ENCODE data around the gene IL17RA. TPM values are rescaled to one million over a fixed set of nuclear protein-coding genes. Genes with fewer than 3 reads are reported as not detected.

IL17RA gene
- total RNA-seq, 1 donor from 2014 or later, result 11.8 TPM

- Mint-ChIP-seq H3K27me3 (ENCODE audit: low read depth) (peaks cover 5% of the 10 kb centered on the region), H3K9me3 (no peaks in the 10 kb centered on the region), H3K4me1 (no peaks in the 10 kb centered on the region), H3K27ac (no peak overlapping the region), H3K36me3 (no peaks in the 10 kb centered on the region), H3K4me3 (no peak overlapping the region)
- no peak for DNase-seq (ENCODE audit: low spot score in 2 of 2, unreplicated experiment in 2 of 2)
- TF ChIP-seq, protein P1, sequence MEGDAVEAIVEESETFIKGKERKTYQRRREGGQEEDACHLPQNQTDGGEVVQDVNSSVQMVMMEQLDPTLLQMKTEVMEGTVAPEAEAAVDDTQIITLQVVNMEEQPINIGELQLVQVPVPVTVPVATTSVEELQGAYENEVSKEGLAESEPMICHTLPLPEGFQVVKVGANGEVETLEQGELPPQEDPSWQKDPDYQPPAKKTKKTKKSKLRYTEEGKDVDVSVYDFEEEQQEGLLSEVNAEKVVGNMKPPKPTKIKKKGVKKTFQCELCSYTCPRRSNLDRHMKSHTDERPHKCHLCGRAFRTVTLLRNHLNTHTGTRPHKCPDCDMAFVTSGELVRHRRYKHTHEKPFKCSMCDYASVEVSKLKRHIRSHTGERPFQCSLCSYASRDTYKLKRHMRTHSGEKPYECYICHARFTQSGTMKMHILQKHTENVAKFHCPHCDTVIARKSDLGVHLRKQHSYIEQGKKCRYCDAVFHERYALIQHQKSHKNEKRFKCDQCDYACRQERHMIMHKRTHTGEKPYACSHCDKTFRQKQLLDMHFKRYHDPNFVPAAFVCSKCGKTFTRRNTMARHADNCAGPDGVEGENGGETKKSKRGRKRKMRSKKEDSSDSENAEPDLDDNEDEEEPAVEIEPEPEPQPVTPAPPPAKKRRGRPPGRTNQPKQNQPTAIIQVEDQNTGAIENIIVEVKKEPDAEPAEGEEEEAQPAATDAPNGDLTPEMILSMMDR (IDR thresholded peaks at IDR 0.05; ENCODE audit: unreplicated experiment), result no peak
Observed at GRCh38 chr22:17091851-17092250, 7.1 kb downstream of the IL17RA start.

- H3K36me3 Mint-ChIP-seq, result no peaks in the 10 kb centered on the region
- no peak overlapping the region for H3K4me3 Mint-ChIP-seq
- H3K4me1 Mint-ChIP-seq, result no peaks in the 10 kb centered on the region
- TF ChIP-seq, protein P1 (IDR thresholded peaks at IDR 0.05; ENCODE audit: unreplicated experiment), result no peak
- H3K27me3 Mint-ChIP-seq (ENCODE audit: low read depth), result no peaks in the 10 kb centered on the region
- H3K27ac Mint-ChIP-seq, result no peak overlapping the region
- no peak for DNase-seq (ENCODE audit: low spot score in 2 of 2, unreplicated experiment in 2 of 2)
- no peaks in the 10 kb centered on the region for H3K9me3 Mint-ChIP-seq
Observed at GRCh38 chr22:17093081-17093480, 8.3 kb downstream of the IL17RA start.

DNA sequence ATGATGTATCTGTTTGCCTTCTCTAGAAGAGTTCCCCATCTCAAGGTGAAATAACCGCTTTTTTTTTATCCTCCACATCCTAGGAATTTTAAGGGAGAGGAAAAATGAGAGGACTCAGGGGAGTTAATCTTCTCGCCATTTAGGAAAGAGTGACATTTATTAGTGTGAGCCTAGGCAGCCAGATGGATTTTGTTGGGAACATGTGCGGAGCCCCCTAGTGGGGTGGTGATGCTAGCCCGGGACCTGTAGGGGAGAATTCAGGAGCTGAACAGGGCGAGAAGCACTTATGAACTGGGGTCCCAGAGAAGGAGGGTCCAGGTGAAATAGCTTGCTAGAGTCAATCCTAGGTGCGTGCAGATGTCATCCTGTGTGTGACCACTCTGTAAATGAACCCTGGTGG lies 10.7 kb downstream of the IL17RA start:
- no peaks in the 10 kb centered on the region for H3K9me3 Mint-ChIP-seq
- H3K4me1 Mint-ChIP-seq, result no peaks in the 10 kb centered on the region
- DNase-seq (ENCODE audit: low spot score in 2 of 2, unreplicated experiment in 2 of 2), result no peak
- H3K27me3 Mint-ChIP-seq (ENCODE audit: low read depth), result no peaks in the 10 kb centered on the region
- H3K36me3 Mint-ChIP-seq, result peaks cover 2% of the 10 kb centered on the region
- H3K27ac Mint-ChIP-seq, result no peak overlapping the region
- no peak overlapping the region for H3K4me3 Mint-ChIP-seq
- TF ChIP-seq, protein P1 (IDR thresholded peaks at IDR 0.05; ENCODE audit: unreplicated experiment), result no peak

DNA sequence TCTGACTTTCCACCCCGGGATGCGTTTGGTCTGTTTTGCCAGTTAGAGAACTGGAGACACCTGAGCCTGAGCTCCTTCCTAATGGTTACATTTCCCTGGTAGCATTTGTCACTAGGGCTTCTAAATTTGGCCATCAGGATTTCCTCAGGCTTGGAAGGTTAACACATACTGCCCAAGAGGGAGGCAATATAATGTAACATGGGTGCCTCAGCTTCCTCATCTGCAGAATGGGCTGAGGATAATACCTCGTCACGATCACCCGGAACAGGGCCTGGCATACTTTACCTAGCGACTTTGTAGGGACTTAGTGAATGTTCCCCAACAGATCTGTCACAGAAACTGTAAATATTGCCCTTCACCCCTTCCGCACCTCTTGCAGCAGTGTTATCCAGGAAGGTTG lies 11.3 kb downstream of the IL17RA start:
- no peaks in the 10 kb centered on the region for H3K4me1 Mint-ChIP-seq
- peaks cover 2% of the 10 kb centered on the region for H3K36me3 Mint-ChIP-seq
- DNase-seq (ENCODE audit: low spot score in 2 of 2, unreplicated experiment in 2 of 2), result no peak
- no peak overlapping the region for H3K27ac Mint-ChIP-seq
- H3K4me3 Mint-ChIP-seq, result no peak overlapping the region
- H3K27me3 Mint-ChIP-seq (ENCODE audit: low read depth), result no peaks in the 10 kb centered on the region
- no peaks in the 10 kb centered on the region for H3K9me3 Mint-ChIP-seq
- TF ChIP-seq, protein P1 (IDR thresholded peaks at IDR 0.05; ENCODE audit: unreplicated experiment), result no peak

GRCh38 chr22:17097062-17097461 lies 12.3 kb downstream of the IL17RA start:
- no peaks in the 10 kb centered on the region for H3K4me1 Mint-ChIP-seq
- no peak for DNase-seq (ENCODE audit: low spot score in 2 of 2, unreplicated experiment in 2 of 2)
- TF ChIP-seq, protein P1 (IDR thresholded peaks at IDR 0.05; ENCODE audit: unreplicated experiment), result no peak
- H3K4me3 Mint-ChIP-seq, result no peak overlapping the region
- H3K9me3 Mint-ChIP-seq, result no peaks in the 10 kb centered on the region
- no peak overlapping the region for H3K27ac Mint-ChIP-seq
- peaks cover 2% of the 10 kb centered on the region for H3K36me3 Mint-ChIP-seq
- H3K27me3 Mint-ChIP-seq (ENCODE audit: low read depth), result no peaks in the 10 kb centered on the region

- TF ChIP-seq, protein P1 (IDR thresholded peaks at IDR 0.05; ENCODE audit: unreplicated experiment), result no peak
- H3K36me3 Mint-ChIP-seq, result peaks cover 2% of the 10 kb centered on the region
- H3K4me1 Mint-ChIP-seq, result no peaks in the 10 kb centered on the region
- no peak for DNase-seq (ENCODE audit: low spot score in 2 of 2, unreplicated experiment in 2 of 2)
- no peak overlapping the region for H3K27ac Mint-ChIP-seq
- no peaks in the 10 kb centered on the region for H3K27me3 Mint-ChIP-seq (ENCODE audit: low read depth)
- no peak overlapping the region for H3K4me3 Mint-ChIP-seq
- no peaks in the 10 kb centered on the region for H3K9me3 Mint-ChIP-seq
Observed at GRCh38 chr22:17097701-17098100, 12.9 kb downstream of the IL17RA start.

Measured in mesothelial cell of epicardium (in vitro differentiated cells).